ENCODE results near the gene ACTA2. TPM values are rescaled to one million over a fixed set of nuclear protein-coding genes. Genes with fewer than 3 reads are reported as not detected.

ACTA2 gene
- total RNA-seq, 2 experiments from 2014 or later = 28.2 to 34.5 TPM

DNA sequence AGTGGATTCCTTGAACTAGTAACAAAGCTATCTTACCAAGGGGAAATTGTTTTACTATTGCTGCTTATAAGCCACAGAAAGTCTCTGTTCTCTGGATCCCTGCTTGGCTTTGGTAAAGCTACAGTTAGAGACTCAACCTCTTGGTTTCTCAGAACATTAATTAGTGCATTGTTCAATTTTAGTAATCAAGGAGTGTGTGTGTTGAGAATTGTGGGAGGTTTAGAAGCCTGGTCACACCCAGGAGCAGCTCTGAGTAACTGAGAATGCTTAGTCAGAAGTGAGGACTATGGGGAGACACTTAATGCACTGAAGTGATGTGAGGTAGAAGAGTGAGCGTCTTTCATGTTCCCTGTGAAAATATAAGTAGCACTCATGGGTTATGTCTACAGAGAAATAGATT, 8.2 kb upstream of the ACTA2 start:
- CTCF ChIA-PET = interaction anchor here (0.8 to 1.4 kb wide), 4 partner anchors 26 to 41 kb away, joined by 3 to 5 read pairs (median 4); partner anchors contain the start of gene FAS
- H3K27ac Mint-ChIP-seq = no peak overlapping the region
- H3K4me3 Mint-ChIP-seq = no peak overlapping the region
- peak; percentile 57 for ATAC-seq
- peaks cover 30% of the 10 kb centered on the region for H3K4me1 Mint-ChIP-seq
- H3K27me3 Mint-ChIP-seq = no peaks in the 10 kb centered on the region
- DNase-seq = no peak
- peaks cover 4% of the 10 kb centered on the region for H3K36me3 Mint-ChIP-seq
- H3K9me3 Mint-ChIP-seq (ENCODE audit: low read depth) = no peaks in the 10 kb centered on the region

GRCh38 chr10:88958721-88959120, 6.1 kb upstream of the ACTA2 start:
- CTCF ChIA-PET = interaction anchor here (2.9 kb wide), 1 partner anchor 24 kb away, joined by 8 read pairs; no protein-coding TSS in a partner anchor
- Mint-ChIP-seq H3K27ac (no peak overlapping the region), H3K4me3 (no peak overlapping the region), H3K9me3 (ENCODE audit: low read depth) (no peaks in the 10 kb centered on the region), H3K36me3 (peaks cover 4% of the 10 kb centered on the region), H3K4me1 (peaks cover 30% of the 10 kb centered on the region), H3K27me3 (no peaks in the 10 kb centered on the region)
- no peak for DNase-seq
- ATAC-seq = no peak

DNA sequence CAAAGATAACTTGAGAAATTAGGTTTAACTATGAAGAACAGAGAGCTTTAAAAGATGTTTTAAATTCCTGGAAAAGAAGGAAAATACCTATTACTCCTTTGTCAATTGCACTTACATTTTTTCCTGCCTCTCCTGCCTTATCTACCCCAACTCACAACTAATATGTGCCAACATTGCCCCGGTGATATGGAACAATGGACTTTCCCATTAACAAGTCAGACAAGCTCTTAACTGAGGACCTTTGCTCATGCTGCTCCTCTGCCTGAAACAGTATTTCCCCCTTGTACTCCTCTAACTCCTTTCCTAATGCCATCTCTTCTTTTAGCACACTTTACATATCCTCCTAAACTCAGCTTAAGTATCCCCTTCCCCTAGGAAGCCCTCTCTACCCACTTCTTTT, 4.8 kb upstream of the ACTA2 start:
- H3K27ac Mint-ChIP-seq = no peak overlapping the region
- ATAC-seq = no peak
- CTCF ChIA-PET = interaction anchor here (0.7 to 2.9 kb wide), 3 partner anchors 23 to 72 kb away, joined by 3 to 8 read pairs (median 3); no protein-coding TSS in a partner anchor
- H3K36me3 Mint-ChIP-seq = peaks cover 5% of the 10 kb centered on the region
- no peaks in the 10 kb centered on the region for H3K27me3 Mint-ChIP-seq
- no peak overlapping the region for H3K4me3 Mint-ChIP-seq
- no peaks in the 10 kb centered on the region for H3K9me3 Mint-ChIP-seq (ENCODE audit: low read depth)
- peaks cover 23% of the 10 kb centered on the region for H3K4me1 Mint-ChIP-seq
- DNase-seq = no peak

DNA sequence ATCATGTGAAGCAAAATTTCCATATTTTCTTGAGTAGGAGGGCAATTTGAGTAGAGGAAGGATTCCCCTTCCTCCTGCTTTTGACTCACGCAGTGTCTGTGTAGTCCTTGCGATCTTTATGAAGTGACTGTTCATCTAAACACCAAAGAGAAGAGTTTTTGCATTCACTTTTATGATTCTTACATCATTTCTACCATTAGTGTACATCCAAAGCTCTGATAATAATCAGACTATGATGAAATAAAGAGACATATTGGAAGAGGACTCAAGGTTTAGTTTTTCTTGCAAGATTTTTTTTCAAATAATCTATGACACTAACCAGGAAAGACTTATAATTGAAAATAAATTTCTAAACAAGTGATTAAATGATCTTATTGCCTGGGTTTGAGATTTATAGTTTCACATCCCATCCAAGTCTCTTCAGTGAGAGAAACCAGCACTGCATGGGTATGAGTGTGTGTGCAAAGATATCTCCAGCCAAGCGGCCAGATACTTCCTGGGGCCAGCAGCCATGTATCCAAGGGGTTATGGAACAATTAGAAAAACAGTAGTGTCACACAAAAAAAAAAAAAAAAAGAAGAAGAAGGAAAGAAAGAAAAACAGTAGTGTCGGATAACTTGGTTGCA, 2.0 kb upstream of the ACTA2 start:
- Mint-ChIP-seq H3K27ac (no peak overlapping the region), H3K9me3 (ENCODE audit: low read depth) (no peaks in the 10 kb centered on the region), H3K36me3 (peaks cover 11% of the 10 kb centered on the region), H3K27me3 (no peaks in the 10 kb centered on the region), H3K4me3 (no peak overlapping the region), H3K4me1 (no peaks in the 10 kb centered on the region)
- CTCF ChIA-PET = interaction anchor here (1.2 kb wide), 1 partner anchor 20 kb away, joined by 3 read pairs; no protein-coding TSS in a partner anchor
- ATAC-seq = no peak
- no peak for DNase-seq

DNA sequence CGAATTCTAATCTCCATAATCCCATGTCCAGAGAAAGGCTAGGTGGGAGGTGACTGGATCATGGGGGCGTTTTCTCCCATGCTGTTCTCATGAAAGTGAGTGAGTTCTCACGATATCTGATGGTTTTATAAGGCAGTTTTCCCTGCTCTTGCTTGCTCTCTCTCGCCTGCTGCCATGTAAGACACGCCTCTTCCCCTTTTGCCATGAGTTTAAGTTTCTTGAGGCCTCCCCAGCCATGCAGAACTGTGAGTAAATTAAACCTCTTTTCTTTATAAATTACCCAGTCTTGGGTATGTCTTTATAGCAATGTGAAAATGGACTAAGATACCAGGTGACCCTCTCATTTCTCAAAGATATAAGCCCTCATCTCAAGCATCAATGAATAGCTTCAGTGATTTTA, 1.1 kb upstream of the ACTA2 start:
- CTCF ChIA-PET = interaction anchor here (1.2 to 1.3 kb wide), 2 partner anchors 19 to 36 kb away, joined by 3 to 4 read pairs; partner anchors contain the start of gene FAS
- Mint-ChIP-seq H3K36me3 (peaks cover 11% of the 10 kb centered on the region), H3K4me1 (no peaks in the 10 kb centered on the region), H3K4me3 (no peak overlapping the region), H3K27ac (no peak overlapping the region), H3K9me3 (ENCODE audit: low read depth) (no peaks in the 10 kb centered on the region), H3K27me3 (no peaks in the 10 kb centered on the region)
- ATAC-seq (no peak), DNase-seq (no peak)

DNA sequence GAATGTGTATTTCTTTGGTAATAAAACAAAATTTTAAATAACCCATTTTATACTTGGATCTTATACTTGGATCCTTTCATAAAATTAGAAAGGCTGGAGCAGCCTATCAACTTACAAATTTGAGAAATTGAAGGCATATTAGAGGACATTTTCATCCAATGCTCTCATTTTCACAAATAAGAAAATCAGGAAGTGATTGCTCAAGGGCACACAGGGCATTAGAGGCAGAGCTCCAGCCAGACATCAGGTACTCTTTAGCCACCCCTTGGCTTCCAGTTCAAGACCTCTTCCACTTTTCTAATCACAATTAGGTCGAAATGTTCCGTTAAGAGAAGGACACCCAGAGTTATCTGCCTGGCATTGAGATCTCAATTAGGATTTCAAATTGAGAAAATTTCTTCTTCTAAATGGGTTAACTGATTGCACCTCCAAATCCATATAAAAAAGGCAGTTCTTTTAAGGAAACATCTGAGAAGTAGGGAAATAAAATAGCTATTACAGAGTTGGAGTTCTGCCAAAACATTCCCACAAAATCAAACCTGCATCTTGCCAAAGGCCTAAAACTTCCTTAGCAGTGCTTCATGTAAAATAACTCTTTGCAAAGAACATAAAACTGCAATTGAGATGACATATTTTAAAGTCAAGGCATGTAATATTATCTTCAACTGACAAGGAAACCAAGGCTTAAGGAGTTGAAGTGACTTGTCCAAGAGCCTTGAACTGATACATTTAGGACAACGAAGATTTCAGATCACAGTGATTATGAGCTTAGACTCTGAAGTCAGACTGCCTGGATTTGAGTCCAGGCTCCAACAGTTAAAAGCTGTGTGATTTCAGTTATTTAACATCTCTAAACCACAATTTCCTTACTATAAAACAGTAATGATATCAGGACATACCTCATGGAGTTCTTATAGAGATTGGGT, 2.4 kb downstream of the ACTA2 start:
- DNase-seq (no peak), ATAC-seq (no peak)
- peaks cover 6% of the 10 kb centered on the region for H3K4me1 Mint-ChIP-seq
- H3K27me3 Mint-ChIP-seq = no peaks in the 10 kb centered on the region
- H3K36me3 Mint-ChIP-seq = peaks cover 13% of the 10 kb centered on the region
- H3K9me3 Mint-ChIP-seq (ENCODE audit: low read depth) = no peaks in the 10 kb centered on the region
- no peak overlapping the region for H3K4me3 Mint-ChIP-seq
- CTCF ChIA-PET = interaction anchor here (2.4 kb wide), 1 partner anchor 17 kb away, joined by 6 read pairs; no protein-coding TSS in a partner anchor
- no peak overlapping the region for H3K27ac Mint-ChIP-seq

DNA sequence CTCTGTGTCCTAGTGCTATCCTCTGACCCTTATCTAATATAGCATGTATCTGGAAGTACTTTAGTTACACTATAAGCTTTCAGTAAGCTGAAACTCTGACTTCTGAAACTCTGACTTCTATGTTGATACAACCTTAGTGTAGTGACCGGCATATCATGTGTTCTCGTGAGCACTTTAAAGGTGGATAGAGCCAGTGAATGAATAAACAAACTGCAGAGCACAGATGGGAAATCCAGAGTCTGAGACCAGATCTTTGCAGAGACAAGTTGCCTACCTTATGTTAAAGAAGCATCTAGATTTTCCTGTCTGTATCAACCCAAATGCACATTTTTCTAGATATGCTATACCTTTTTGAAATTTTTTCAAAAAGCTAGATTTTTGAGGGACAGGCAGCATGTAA, 3.5 kb downstream of the ACTA2 start:
- Mint-ChIP-seq H3K9me3 (ENCODE audit: low read depth) (no peaks in the 10 kb centered on the region), H3K36me3 (peaks cover 13% of the 10 kb centered on the region), H3K27ac (no peak overlapping the region), H3K4me1 (peaks cover 11% of the 10 kb centered on the region), H3K4me3 (no peak overlapping the region), H3K27me3 (no peaks in the 10 kb centered on the region)
- CTCF ChIA-PET = interaction anchor here (0.7 to 2.4 kb wide), 3 partner anchors 14 to 62 kb away, joined by 3 to 9 read pairs (median 6); no protein-coding TSS in a partner anchor
- no peak for ATAC-seq
- DNase-seq = no peak

DNA sequence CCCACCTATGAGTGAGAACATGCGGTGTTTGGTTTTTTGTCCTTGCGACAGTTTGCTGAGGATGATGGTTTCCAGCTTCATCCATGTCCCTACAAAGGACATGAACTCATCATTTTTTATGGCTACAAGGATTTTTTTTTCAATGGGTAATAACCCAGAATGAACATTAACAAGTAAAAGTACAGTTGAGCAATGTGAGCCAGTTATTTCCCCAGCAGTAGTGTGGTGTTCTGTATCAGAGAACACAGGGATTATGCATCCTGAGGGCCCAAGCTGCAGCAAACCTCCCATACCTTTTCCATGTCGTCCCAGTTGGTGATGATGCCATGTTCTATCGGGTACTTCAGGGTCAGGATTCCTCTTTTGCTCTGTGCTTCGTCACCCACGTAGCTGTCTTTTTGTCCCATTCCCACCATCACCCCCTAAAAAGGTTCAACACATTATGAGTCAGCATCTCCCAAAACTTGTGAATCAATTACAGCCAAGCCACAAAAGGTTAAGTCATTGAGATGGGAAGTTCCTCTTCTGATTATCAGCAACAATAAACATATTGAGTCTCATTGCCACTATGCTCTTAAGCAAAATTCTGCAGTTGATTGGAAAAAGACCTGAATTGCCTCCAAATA, 5.5 kb downstream of the ACTA2 start:
- Mint-ChIP-seq H3K9me3 (ENCODE audit: low read depth) (no peaks in the 10 kb centered on the region), H3K4me3 (no peak overlapping the region), H3K36me3 (peaks cover 10% of the 10 kb centered on the region), H3K4me1 (peaks cover 11% of the 10 kb centered on the region), H3K27ac (no peak overlapping the region), H3K27me3 (no peaks in the 10 kb centered on the region)
- CTCF ChIA-PET = interaction anchor here (2.4 kb wide), 1 partner anchor 14 kb away, joined by 6 read pairs; no protein-coding TSS in a partner anchor
- DNase-seq (no peak), ATAC-seq (no peak)

DNA sequence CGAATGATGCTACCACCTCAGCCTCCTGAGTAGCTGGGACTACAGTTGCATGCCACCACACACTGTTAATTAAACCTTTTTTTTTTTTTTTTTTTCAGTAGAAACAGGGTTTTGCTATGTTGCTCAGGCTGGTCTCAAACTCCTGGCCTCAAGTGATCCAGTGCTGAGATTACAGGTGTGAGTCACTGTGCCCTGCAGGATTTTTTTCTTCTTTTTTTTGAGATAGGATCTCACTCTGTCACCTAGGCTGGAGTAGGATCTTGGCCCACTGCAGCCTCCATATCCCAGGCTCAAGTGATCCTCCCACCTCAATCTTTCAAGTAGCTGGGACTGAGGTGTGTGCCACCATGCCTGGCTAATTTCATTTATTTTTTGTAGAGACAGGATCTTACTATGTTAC, 6.4 kb downstream of the ACTA2 start:
- H3K27me3 Mint-ChIP-seq = no peaks in the 10 kb centered on the region
- peaks cover 11% of the 10 kb centered on the region for H3K4me1 Mint-ChIP-seq
- no peak overlapping the region for H3K27ac Mint-ChIP-seq
- H3K36me3 Mint-ChIP-seq = peaks cover 11% of the 10 kb centered on the region
- H3K9me3 Mint-ChIP-seq (ENCODE audit: low read depth) = no peaks in the 10 kb centered on the region
- CTCF ChIA-PET = interaction anchor here (0.8 to 1.1 kb wide), 2 partner anchors 111 to 268 kb away, joined by 3 read pairs; no protein-coding TSS in a partner anchor
- no peak for ATAC-seq
- no peak overlapping the region for H3K4me3 Mint-ChIP-seq
- DNase-seq = no peak

GRCh38 chr10:88944813-88945212, 7.8 kb downstream of the ACTA2 start:
- Mint-ChIP-seq H3K4me3 (no peak overlapping the region), H3K4me1 (peaks cover 11% of the 10 kb centered on the region), H3K36me3 (peaks cover 7% of the 10 kb centered on the region), H3K9me3 (ENCODE audit: low read depth) (no peaks in the 10 kb centered on the region), H3K27me3 (no peaks in the 10 kb centered on the region), H3K27ac (no peak overlapping the region)
- CTCF ChIA-PET = interaction anchor here (0.7 to 3.9 kb wide), 3 partner anchors 9 to 273 kb away, joined by 3 to 28 read pairs (median 3); no protein-coding TSS in a partner anchor
- no peak for ATAC-seq
- DNase-seq = no peak

DNA sequence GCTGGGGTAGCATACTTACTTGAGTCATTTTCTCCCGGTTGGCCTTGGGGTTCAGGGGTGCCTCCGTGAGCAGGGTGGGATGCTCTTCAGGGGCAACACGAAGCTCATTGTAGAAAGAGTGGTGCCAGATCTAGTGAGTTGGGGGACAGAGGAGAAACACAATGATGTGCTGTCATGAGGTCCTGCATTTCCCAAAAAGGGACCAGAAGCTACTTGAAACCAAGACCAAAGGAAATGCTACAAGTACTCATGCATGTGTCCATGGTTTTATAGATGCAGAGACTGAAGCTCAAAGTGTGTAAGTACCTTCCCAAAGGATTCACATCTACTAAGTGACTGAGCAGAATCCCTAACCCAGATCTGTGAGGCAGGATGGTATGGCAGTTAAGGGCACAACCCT, 8.8 kb downstream of the ACTA2 start:
- Mint-ChIP-seq H3K27me3 (no peaks in the 10 kb centered on the region), H3K4me1 (peaks cover 11% of the 10 kb centered on the region), H3K36me3 (peaks cover 12% of the 10 kb centered on the region), H3K9me3 (ENCODE audit: low read depth) (no peaks in the 10 kb centered on the region), H3K4me3 (no peak overlapping the region), H3K27ac (no peak overlapping the region)
- ATAC-seq = no peak
- no peak for DNase-seq
- CTCF ChIA-PET = interaction anchor here (1.0 to 3.9 kb wide), 6 partner anchors 10 to 274 kb away, joined by 3 to 28 read pairs (median 4); partner anchors contain the start of gene CH25H

DNA sequence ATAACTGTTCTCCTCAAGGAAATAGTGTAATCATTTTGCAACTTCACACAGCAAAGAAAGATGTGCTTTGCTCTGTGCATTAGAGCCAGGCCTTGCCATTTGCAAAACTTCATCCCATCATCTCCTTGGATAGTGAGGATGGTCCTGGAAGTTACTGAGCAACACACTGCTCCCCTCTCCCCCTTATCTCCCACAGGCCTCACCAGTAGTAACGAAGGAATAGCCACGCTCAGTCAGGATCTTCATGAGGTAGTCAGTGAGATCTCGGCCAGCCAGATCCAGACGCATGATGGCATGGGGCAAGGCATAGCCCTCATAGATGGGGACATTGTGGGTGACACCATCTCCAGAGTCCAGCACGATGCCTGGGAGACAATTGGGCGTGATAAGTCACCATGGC, 11.5 kb downstream of the ACTA2 start:
- peaks cover 16% of the 10 kb centered on the region for H3K36me3 Mint-ChIP-seq
- no peak for ATAC-seq
- no peaks in the 10 kb centered on the region for H3K9me3 Mint-ChIP-seq (ENCODE audit: low read depth)
- CTCF ChIA-PET = no interaction called here
- no peak for DNase-seq
- no peak overlapping the region for H3K27ac Mint-ChIP-seq
- H3K4me1 Mint-ChIP-seq = peaks cover 8% of the 10 kb centered on the region
- H3K27me3 Mint-ChIP-seq = no peaks in the 10 kb centered on the region
- H3K4me3 Mint-ChIP-seq = no peak overlapping the region

DNA sequence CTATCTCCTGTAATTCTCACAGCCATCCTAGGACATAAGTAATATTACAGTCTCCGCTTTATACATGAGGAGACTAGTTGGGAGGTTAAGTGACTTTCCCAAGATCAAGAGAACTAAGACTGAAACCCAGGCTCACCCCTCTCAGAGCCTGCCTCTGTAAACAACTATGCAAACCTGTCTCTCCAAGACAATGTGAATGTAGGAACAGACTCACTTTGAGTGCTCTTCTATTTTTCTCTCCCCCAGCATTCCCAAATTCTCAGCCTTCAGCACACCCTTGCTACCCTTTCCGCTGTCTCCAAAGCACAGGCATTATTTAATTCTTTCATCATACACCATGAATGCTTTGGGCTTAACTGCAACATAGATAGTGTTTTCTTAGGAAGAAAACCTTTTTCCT, 13.6 kb downstream of the ACTA2 start:
- DNase-seq = no peak
- H3K36me3 Mint-ChIP-seq = peaks cover 19% of the 10 kb centered on the region
- H3K27ac Mint-ChIP-seq = no peak overlapping the region
- no peaks in the 10 kb centered on the region for H3K27me3 Mint-ChIP-seq
- ATAC-seq = no peak
- no peak overlapping the region for H3K4me3 Mint-ChIP-seq
- no peaks in the 10 kb centered on the region for H3K9me3 Mint-ChIP-seq (ENCODE audit: low read depth)
- CTCF ChIA-PET = interaction anchor here (1.8 kb wide), 1 partner anchor 90 kb away, joined by 6 read pairs; no protein-coding TSS in a partner anchor
- peaks cover 11% of the 10 kb centered on the region for H3K4me1 Mint-ChIP-seq

Measured in activated CD8-positive, alpha-beta memory T cell treated with anti-CD3 and anti-CD28 coated beads, Interleukin-2, amount 10 ng/mL, durations not matched to agents 7 days and 5 days (primary cell).